IMR-90 (cell line): ENCODE data around the gene RRAGD. TPM values are rescaled to one million over a fixed set of nuclear protein-coding genes. Genes with fewer than 3 reads are reported as not detected.

Source experiments
- ATAC-seq: fragments of 200-7000 bp; cut with Tn5 transposase; 2 replicates; pipeline ENCODE4 v1.9.1; 2020; ENCODE audit warnings: low read depth, mild to moderate bottlenecking, moderate library complexity
- BruUV-seq: library from RNA; stranded (reverse); fragments of 400-500 nt; replicated peaks from 2 replicates; lab custom pipeline; 2021; lab: Mats Ljungman, UMichigan
- CTCF ChIA-PET: fragments of 300-600 bp; formaldehyde crosslinking; extraction: SDS; loops from one replicate; lab custom pipeline; 2021; ENCODE audit warnings: antibody characterized with exemption; lab: Yijun Ruan, JAX
- POLR2A ChIA-PET: fragments of 300-600 bp; sonication (Branson Sonifier 250); formaldehyde crosslinking; loops from one replicate; lab custom pipeline; 2022; ENCODE audit warnings: antibody characterized with exemption; ENCODE audit not compliant: unreplicated experiment; lab: Charles Lee
- DNase-seq: peaks from one replicate; pipeline ENCODE4 v3.0.0; 2013
- H2AFZ ChIP-seq: replicated peaks from 2 replicates; pipeline ENCODE3; 2013; ENCODE audit warnings: low read length, mild to moderate bottlenecking; ENCODE audit not compliant: poor library complexity
- H2AK5ac ChIP-seq: 2 replicates; pipeline ENCODE4 v1.6.1; 2013; ENCODE audit warnings: low read depth, low read length, inconsistent platforms
- H2AK9ac ChIP-seq: replicated peaks from 2 replicates; pipeline ENCODE3; 2013; ENCODE audit warnings: mild to moderate bottlenecking, low read depth, low read length, moderate library complexity; ENCODE audit not compliant: poor library complexity
- H2BK120ac ChIP-seq: 2 replicates; pipeline ENCODE4 v1.6.1; 2013; ENCODE audit warnings: low read depth, low read length, inconsistent platforms
- H2BK15ac ChIP-seq: 3 replicates; pipeline ENCODE4 v1.6.1; 2013; ENCODE audit warnings: low read depth, low read length, inconsistent platforms
- H2BK20ac ChIP-seq: 2 replicates; pipeline ENCODE4 v1.6.1; 2013; ENCODE audit warnings: low read depth, mild to moderate bottlenecking, inconsistent platforms, low read length, moderate library complexity
- H2BK5ac ChIP-seq: 2 replicates; pipeline ENCODE4 v1.6.1; 2013; ENCODE audit warnings: mild to moderate bottlenecking, low read depth, low read length, inconsistent platforms; ENCODE audit not compliant: poor library complexity, severe bottlenecking
- H3K14ac ChIP-seq: replicated peaks from 2 replicates; pipeline ENCODE4 v1.6.1; 2013; ENCODE audit warnings: low read depth, low read length, inconsistent platforms
- H3K18ac ChIP-seq: 2 replicates; pipeline ENCODE4 v1.6.1; 2013; ENCODE audit warnings: low read depth, low read length, control low read depth
- H3K23ac ChIP-seq: 2 replicates; pipeline ENCODE4 v1.6.1; 2013; ENCODE audit warnings: low read depth, low read length, inconsistent platforms
- H3K27ac ChIP-seq: 2 replicates; pipeline ENCODE4 v1.5.1; 2013; ENCODE audit warnings: mild to moderate bottlenecking, control low read depth, low read length; ENCODE audit not compliant: insufficient read depth
- H3K27me3 ChIP-seq: 2 replicates; pipeline ENCODE4 v1.6.1; 2013; ENCODE audit warnings: low read length; ENCODE audit not compliant: control insufficient read depth, insufficient read depth
- H3K36me3 ChIP-seq: 2 replicates; pipeline ENCODE4 v1.6.1; 2013; ENCODE audit warnings: low read length, mixed read lengths; ENCODE audit not compliant: control insufficient read depth, insufficient read depth
- H3K4ac ChIP-seq: 2 replicates; pipeline ENCODE4 v1.6.1; 2013; ENCODE audit warnings: low read depth, low read length, inconsistent platforms
- H3K4me1 ChIP-seq: 2 replicates; pipeline ENCODE4 v1.6.1; 2013; ENCODE audit warnings: low read length, mixed read lengths; ENCODE audit not compliant: control insufficient read depth, insufficient read depth
- H3K4me2 ChIP-seq: 2 replicates; pipeline ENCODE4 v1.6.1; 2013; ENCODE audit warnings: low read depth, mild to moderate bottlenecking, control low read depth, low read length, moderate library complexity
- H3K4me3 ChIP-seq: 2 replicates; pipeline ENCODE4 v1.5.1; 2013; ENCODE audit warnings: low read depth, mild to moderate bottlenecking, control low read depth, low read length, moderate library complexity; ENCODE audit not compliant: insufficient read depth
- H3K56ac ChIP-seq: 2 replicates; pipeline ENCODE4 v1.6.1; 2013; ENCODE audit warnings: low read length, inconsistent platforms; ENCODE audit not compliant: insufficient read depth; ENCODE audit errors: extremely low read depth
- H3K79me1 ChIP-seq, 2 experiments: 2 replicates each; pipeline ENCODE4 v1.6.1; 2013; ENCODE audit warnings: low read length in 2 of 2, inconsistent platforms in 1 of 2, low read depth in 1 of 2
- H3K9ac ChIP-seq: 2 replicates; pipeline ENCODE4 v1.6.1; 2013; ENCODE audit warnings: low read depth, low read length, control low read depth
- H3K9me1 ChIP-seq: 2 replicates; pipeline ENCODE4 v1.6.1; 2013; ENCODE audit warnings: low read length, inconsistent platforms; ENCODE audit not compliant: insufficient read depth
- H3K9me3 ChIP-seq: 2 replicates; pipeline ENCODE4 v1.6.1; 2013; ENCODE audit warnings: low read length; ENCODE audit not compliant: control insufficient read depth, insufficient read depth
- H4K20me1 ChIP-seq: 2 replicates; pipeline ENCODE4 v1.6.1; 2013; ENCODE audit warnings: low read length, inconsistent platforms; ENCODE audit not compliant: insufficient read depth
- H4K5ac ChIP-seq: 2 replicates; pipeline ENCODE4 v1.6.1; 2013; ENCODE audit warnings: mild to moderate bottlenecking, low read depth, low read length, control low read depth
- H4K8ac ChIP-seq, 2 experiments: 2 replicates each; pipeline ENCODE4 v1.6.1; 2013; ENCODE audit warnings: low read depth in 2 of 2, low read length in 2 of 2, control low read depth in 1 of 2, inconsistent platforms in 1 of 2
- H4K91ac ChIP-seq: 2 replicates; pipeline ENCODE4 v1.6.1; 2013; ENCODE audit warnings: low read depth, low read length, inconsistent platforms; ENCODE audit not compliant: insufficient read depth
- BHLHE40 ChIP-seq: fragments of 150-350 bp; IDR thresholded peaks from 2 replicates; pipeline ENCODE4 v1.6.1; 2016; ENCODE audit warnings: mild to moderate bottlenecking, low read depth, low read length
- CHD1 ChIP-seq: IDR thresholded peaks from 2 replicates; pipeline ENCODE4 v1.6.1; 2012; ENCODE audit warnings: low read depth, low read length, improper control_type of control experiment
- CTCF ChIP-seq: conservative IDR thresholded peaks from 2 replicates; pipeline ENCODE4 v1.5.1; 2012; ENCODE audit warnings: mild to moderate bottlenecking, low read depth, low read length, improper control_type of control experiment
- RCOR1 ChIP-seq: IDR thresholded peaks from 2 replicates; pipeline ENCODE4 v1.6.1; 2012; ENCODE audit warnings: mild to moderate bottlenecking, low read length, improper control_type of control experiment; ENCODE audit not compliant: insufficient replicate concordance
- RFX5 ChIP-seq: IDR thresholded peaks from 2 replicates; pipeline ENCODE4 v1.8.0; 2012; ENCODE audit warnings: low read depth, mild to moderate bottlenecking, low read length, moderate library complexity
- SMC3 ChIP-seq: fragments of 150-350 bp; IDR thresholded peaks from 2 replicates; pipeline ENCODE4 v1.6.1; 2016; ENCODE audit warnings: low read depth, mild to moderate bottlenecking, antibody characterized with exemption, low read length, moderate library complexity
- dilution Hi-C: fragments of 300-500 bp; cut with HindIII; formaldehyde crosslinking; loops from one replicate; pipeline ENCODE4 v1.14.3; 2018; ENCODE audit warnings: low sequenced_read_pairs; ENCODE audit not compliant: unreplicated experiment
- in situ Hi-C: fragments of 300-500 bp; cut with MboI; formaldehyde crosslinking; loops from 3 replicates; pipeline ENCODE4 v1.14.3; 2019; ENCODE audit warnings: low sequenced_read_pairs, inconsistent platforms, mixed read lengths
- intact Hi-C: fragments of 100-400 bp; cut with micrococcal nuclease; formaldehyde crosslinking; loops from 2 replicates; pipeline ENCODE4 v1.10.0; 2022
- polyA plus RNA-seq, 3 experiments: library from polyadenylated mRNA; depleted of rRNA; stranded (reverse); fragments of >200 nt; gene quantifications; 2 replicates each; pipeline ENCODE4 v1.2.3, GENCODE V29; 2012; ENCODE audit warnings: low replicate concordance in 1 of 3
- total RNA-seq: library from RNA; depleted of rRNA; stranded (reverse); fragments of >200 nt; gene quantifications from 2 replicates; pipeline ENCODE4 v1.2.3, GENCODE V29; 2012
- TF ChIP-seq, protein P1 (sequence below): fragments of 150-350 bp; IDR thresholded peaks from 2 replicates; pipeline ENCODE4 v1.6.1; 2017; ENCODE audit warnings: mild to moderate bottlenecking, antibody characterized with exemption, low read length, low read depth
- TF ChIP-seq, protein P2 (sequence below): fragments of 150-350 bp; IDR thresholded peaks from 2 replicates; pipeline ENCODE4 v1.6.1; 2016; ENCODE audit warnings: low read depth, mild to moderate bottlenecking, low read length, moderate library complexity, borderline replicate concordance

Gene RRAGD
- total and polyA plus RNA-seq, 2 of the 4 experiments (the other 2 are of a cell fraction): not detected

- H2BK5ac ChIP-seq: no peak overlapping the region
- H2BK120ac ChIP-seq: no peak overlapping the region
- POLR2A ChIA-PET: no interaction called here
- H3K9ac ChIP-seq: no peak overlapping the region
- H3K4ac ChIP-seq: no peak overlapping the region
- dilution Hi-C loops (no loop called here), in situ Hi-C loops (no loop called here), intact Hi-C loops (no loop called here)
- H3K4me2 ChIP-seq: no peak overlapping the region
- no peaks in the 10 kb centered on the region for H3K4me1 ChIP-seq
- H4K5ac ChIP-seq: no peak overlapping the region
- H2AK5ac ChIP-seq: no peak overlapping the region
- H2BK20ac ChIP-seq: no peak overlapping the region
- H3K79me1 ChIP-seq: no peaks in the 10 kb centered on the region
- H3K9me1 ChIP-seq: no peaks in the 10 kb centered on the region; the same call in 1 of the 2 replicates
- H2AK9ac ChIP-seq: no peak overlapping the region
- H3K4me3 ChIP-seq: no peak overlapping the region
- H3K56ac ChIP-seq: no peak overlapping the region
- no peaks in the 10 kb centered on the region for H4K20me1 ChIP-seq
- no peak overlapping the region for H3K23ac ChIP-seq
- CTCF ChIA-PET: no interaction called here
- no peak overlapping the region for H4K8ac ChIP-seq
- no peak overlapping the region for H3K18ac ChIP-seq
- no peak overlapping the region for H2AFZ ChIP-seq
- TF ChIP-seq CHD1 (no peak), RFX5 (no peak), BHLHE40 (no peak), CTCF (no peak), RCOR1 (no peak), SMC3 (no peak)
- TF ChIP-seq, protein P1, sequence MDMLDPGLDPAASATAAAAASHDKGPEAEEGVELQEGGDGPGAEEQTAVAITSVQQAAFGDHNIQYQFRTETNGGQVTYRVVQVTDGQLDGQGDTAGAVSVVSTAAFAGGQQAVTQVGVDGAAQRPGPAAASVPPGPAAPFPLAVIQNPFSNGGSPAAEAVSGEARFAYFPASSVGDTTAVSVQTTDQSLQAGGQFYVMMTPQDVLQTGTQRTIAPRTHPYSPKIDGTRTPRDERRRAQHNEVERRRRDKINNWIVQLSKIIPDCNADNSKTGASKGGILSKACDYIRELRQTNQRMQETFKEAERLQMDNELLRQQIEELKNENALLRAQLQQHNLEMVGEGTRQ: no peak
- TF ChIP-seq, protein P2, sequence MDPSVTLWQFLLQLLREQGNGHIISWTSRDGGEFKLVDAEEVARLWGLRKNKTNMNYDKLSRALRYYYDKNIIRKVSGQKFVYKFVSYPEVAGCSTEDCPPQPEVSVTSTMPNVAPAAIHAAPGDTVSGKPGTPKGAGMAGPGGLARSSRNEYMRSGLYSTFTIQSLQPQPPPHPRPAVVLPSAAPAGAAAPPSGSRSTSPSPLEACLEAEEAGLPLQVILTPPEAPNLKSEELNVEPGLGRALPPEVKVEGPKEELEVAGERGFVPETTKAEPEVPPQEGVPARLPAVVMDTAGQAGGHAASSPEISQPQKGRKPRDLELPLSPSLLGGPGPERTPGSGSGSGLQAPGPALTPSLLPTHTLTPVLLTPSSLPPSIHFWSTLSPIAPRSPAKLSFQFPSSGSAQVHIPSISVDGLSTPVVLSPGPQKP: no peak
- no peak overlapping the region for H2BK15ac ChIP-seq
- H4K91ac ChIP-seq: no peak overlapping the region
- H3K9me3 ChIP-seq: no peaks in the 10 kb centered on the region
- no peaks in the 10 kb centered on the region for H3K36me3 ChIP-seq
- no peak overlapping the region for H3K14ac ChIP-seq
- no peaks in the 10 kb centered on the region for H3K27me3 ChIP-seq
- DNase-seq (no peak), ATAC-seq (no peak)
- no TSS peak for BruUV-seq
- H3K27ac ChIP-seq: no peak overlapping the region
Observed at GRCh38 chr6:89392823-89393222, 19.2 kb downstream of the RRAGD start.
